ENCODE measurements around the gene GLT8D1. TPM values are rescaled to one million over a fixed set of nuclear protein-coding genes. Genes with fewer than 3 reads are reported as not detected.

The GLT8D1 gene
- total and polyA plus RNA-seq, 9 of the 15 experiments (the other 6 are each of a cell fraction or from before 2014, with no cell fraction given), result 14.1 to 65.9 (median 33.7) TPM

DNA sequence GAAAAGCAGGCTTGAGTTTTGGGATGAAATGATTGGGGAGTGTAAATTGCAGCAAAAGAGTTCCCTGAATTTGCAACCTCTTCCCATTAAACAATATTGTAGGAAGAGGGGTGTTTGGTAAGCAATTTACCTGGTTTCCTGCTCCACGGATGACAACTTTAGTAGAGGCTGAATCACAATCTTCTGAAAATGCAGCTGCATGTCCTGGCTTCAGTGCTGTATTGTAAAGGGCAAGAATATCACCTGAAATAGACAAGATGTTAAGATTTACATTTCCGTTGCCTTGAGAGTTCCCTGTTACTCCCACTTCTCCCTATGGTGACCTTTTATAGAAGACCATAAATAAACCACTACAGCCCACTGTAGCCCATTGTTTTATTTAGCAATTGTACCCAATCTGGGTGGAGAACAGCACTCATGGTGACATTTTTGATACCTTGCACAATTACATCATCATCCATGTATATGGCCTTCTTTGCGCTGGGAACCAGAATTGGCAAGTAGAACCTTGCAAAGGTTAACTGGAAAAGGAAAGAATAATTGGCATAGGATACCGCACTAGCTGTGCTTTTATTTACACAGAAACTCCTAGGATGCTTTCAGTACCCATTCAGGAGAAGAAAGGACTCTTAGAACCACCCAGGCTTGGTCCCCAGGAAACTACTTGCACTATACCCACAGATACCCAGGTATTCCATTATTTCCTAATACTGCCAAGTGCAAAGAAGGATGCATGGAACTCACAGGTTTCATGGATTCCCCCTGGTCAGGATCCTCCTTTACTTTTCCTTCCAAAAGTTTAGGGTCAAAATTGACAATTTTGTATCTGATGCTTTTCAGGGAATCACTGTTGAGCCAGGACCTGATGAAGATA lies 9.6 kb downstream of the GLT8D1 start:
- Histone ChIP-seq H3K4me3 (no peak overlapping the region), H3K9me1 (ENCODE audit: control insufficient read depth, insufficient read depth, low read length) (no peaks in the 10 kb centered on the region), H3K79me2 (ENCODE audit: control insufficient read depth, insufficient read depth, low read length) (peaks cover under 1% of the 10 kb centered on the region; the same call in 1 of the 3 replicates), H3K4me1 (replicated peaks in 1 of 2; ENCODE audit: control insufficient read depth in 2 of 2, insufficient read depth in 2 of 2, low read length in 2 of 2) (peaks cover 0 to 14% of the 10 kb centered on the region in 2 experiments; a peak in 2 of 5 replicates), H3K27me3 (ENCODE audit: control insufficient read depth in 2 of 2, insufficient read depth in 2 of 2, low read length in 2 of 2) (no peaks in the 10 kb centered on the region), H2AFZ (ENCODE audit: low read depth, low read length) (no peak overlapping the region), H3K9ac (ENCODE audit: insufficient read depth in 1 of 2, low read depth in 2 of 2, low read length in 2 of 2) (no peak overlapping the region), H3K27ac (ENCODE audit: extremely low read depth, low read depth, low read length) (no peak overlapping the region), H3K9me3 (replicated peaks; ENCODE audit: control insufficient read depth, insufficient read depth, low read depth, low read length) (no peaks in the 10 kb centered on the region), H4K20me1 (replicated peaks; ENCODE audit: control insufficient read depth, insufficient read depth, low read length) (peaks cover 8% of the 10 kb centered on the region), H3K36me3 (ENCODE audit: control insufficient read depth, insufficient read depth, low read length) (peaks cover 74% of the 10 kb centered on the region), H3K4me2 (ENCODE audit: insufficient read depth, low read length) (no peak overlapping the region)
- 64% methylated on average over 4 of the region's 4 CpGs for WGBS (ENCODE audit: insufficient coverage, low coverage, missing lambda C conversion rate)
- ChIA-PET CTCF (ENCODE audit: low intra/inter-chr PET ratio) (no interaction called here), POLR2A (interaction anchor here (0.6 to 1.6 kb wide), 4 partner anchors 9 to 27 kb away, joined by 3 to 4 read pairs (median 4); partner anchors contain the start of genes GLT8D1 and SPCS1)
- FAIRE-seq (no peak), ATAC-seq (no peak), DNase-seq (ENCODE audit: extremely low read depth in 1 of 4, low spot score in 3 of 4) (no peak)
- intact Hi-C loops (cut with micrococcal nuclease), result no loop called here
- in situ Hi-C loops (cut with MboI), result no loop called here
- peak; percentile 28; the same call in 1 of the 2 replicates for TF ChIP-seq POLR2G (IDR thresholded peaks at IDR 0.05; ENCODE audit: low read depth, low read length)
- TF ChIP-seq POLR2A (conservative IDR thresholded peaks at IDR 0.05), result peak; percentile 48
- TF ChIP-seq RBFOX2 (IDR thresholded peaks at IDR 0.05; ENCODE audit: low read depth, low read length), result 0 out of 2 replicates have a peak, but pooled peaks have one; percentile 26
- peak; percentile 20; the same call in 1 of the 2 replicates for TF ChIP-seq POLR2AphosphoS5 (IDR thresholded peaks at IDR 0.05; ENCODE audit: control insufficient read depth, insufficient read depth, low read depth, low read length)
- TF ChIP-seq CHD1 (IDR thresholded peaks at IDR 0.05; ENCODE audit: low read length), result no peak
- TF ChIP-seq, protein P1, sequence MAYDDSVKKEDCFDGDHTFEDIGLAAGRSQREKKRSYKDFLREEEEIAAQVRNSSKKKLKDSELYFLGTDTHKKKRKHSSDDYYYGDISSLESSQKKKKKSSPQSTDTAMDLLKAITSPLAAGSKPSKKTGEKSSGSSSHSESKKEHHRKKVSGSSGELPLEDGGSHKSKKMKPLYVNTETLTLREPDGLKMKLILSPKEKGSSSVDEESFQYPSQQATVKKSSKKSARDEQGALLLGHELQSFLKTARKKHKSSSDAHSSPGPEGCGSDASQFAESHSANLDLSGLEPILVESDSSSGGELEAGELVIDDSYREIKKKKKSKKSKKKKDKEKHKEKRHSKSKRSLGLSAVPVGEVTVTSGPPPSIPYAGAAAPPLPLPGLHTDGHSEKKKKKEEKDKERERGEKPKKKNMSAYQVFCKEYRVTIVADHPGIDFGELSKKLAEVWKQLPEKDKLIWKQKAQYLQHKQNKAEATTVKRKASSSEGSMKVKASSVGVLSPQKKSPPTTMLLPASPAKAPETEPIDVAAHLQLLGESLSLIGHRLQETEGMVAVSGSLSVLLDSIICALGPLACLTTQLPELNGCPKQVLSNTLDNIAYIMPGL (CRISPR knock-in tag; IDR thresholded peaks at IDR 0.05), result no peak
- no peak for TF ChIP-seq ZFPM2 (CRISPR knock-in tag; IDR thresholded peaks at IDR 0.05)
- peak; percentile 46; the same call in 1 of the 2 replicates for TF ChIP-seq SUPT5H (IDR thresholded peaks at IDR 0.05)
- no peak for TF ChIP-seq FOXK2 (conservative IDR thresholded peaks at IDR 0.05 in 1 of 2, IDR thresholded peaks at IDR 0.05 in 1 of 2; ENCODE audit: low read depth in 2 of 2)
- no TSS peak for BruUV-seq (replicated peaks)
